Neural cell (in vitro differentiated cells): ENCODE results near the gene MINDY3.
"Not testable (repeated sequence)": the region's sequence is repeated elsewhere in the genome, so short reads cannot be mapped to it uniquely, and the experiment has no call there.

Experiments
- CTCF ChIP-seq: fragments of 450-650 bp; IDR thresholded peaks from 2 replicates; pipeline ENCODE4 v1.5.1; 2014; ENCODE audit warnings: antibody characterized with exemption, mild to moderate bottlenecking, moderate library complexity; ENCODE audit not compliant: poor library complexity, severe bottlenecking
- EP300 ChIP-seq: fragments of 450-650 bp; conservative IDR thresholded peaks from 2 replicates; pipeline ENCODE4 v1.6.1; 2014; ENCODE audit warnings: antibody characterized with exemption, mild to moderate bottlenecking, moderate library complexity; ENCODE audit not compliant: poor library complexity, severe bottlenecking
- EZH2 ChIP-seq: fragments of 200-600, 300-800 bp; shearing (Covaris generic), sonication (generic); IDR thresholded peaks from 2 replicates; pipeline ENCODE4 v1.6.1; 2014; ENCODE audit warnings: antibody characterized with exemption, low read length, borderline replicate concordance, mild to moderate bottlenecking; ENCODE audit not compliant: insufficient read depth, poor library complexity, severe bottlenecking
- MXI1 ChIP-seq: fragments of 450-650 bp; conservative IDR thresholded peaks from 2 replicates; pipeline ENCODE4 v1.6.1; 2014; ENCODE audit warnings: antibody characterized with exemption, mild to moderate bottlenecking; ENCODE audit not compliant: poor library complexity, severe bottlenecking
- POLR2AphosphoS5 ChIP-seq: IDR thresholded peaks from 2 replicates; pipeline ENCODE4 v1.6.1; 2012
- RAD21 ChIP-seq: fragments of 450-650 bp; conservative IDR thresholded peaks from 2 replicates; pipeline ENCODE4 v1.6.1; 2014; ENCODE audit warnings: antibody characterized with exemption, mild to moderate bottlenecking, moderate library complexity
- SMC3 ChIP-seq: fragments of 450-650 bp; conservative IDR thresholded peaks from 2 replicates; pipeline ENCODE4 v1.6.1; 2014; ENCODE audit warnings: antibody characterized with exemption, mild to moderate bottlenecking, moderate library complexity; ENCODE audit not compliant: poor library complexity

GRCh38 chr10:15872645-15873044, 12.3 kb upstream of the MINDY3 start:
- TF ChIP-seq EP300, CTCF, POLR2AphosphoS5, EZH2, SMC3, RAD21, MXI1: not testable (repeated sequence)
